RWPE1 (cell line): ENCODE results near the gene GREB1L.
"Not testable (repeated sequence)": the region's sequence is repeated elsewhere in the genome, so short reads cannot be mapped to it uniquely, and the experiment has no call there.

Experiments
- CTCF ChIA-PET: fragments of 350-600 bp; sonication (Branson Sonifier 250); formaldehyde crosslinking; extraction: SDS; loops from one replicate; lab custom pipeline; 2021; lab: Yijun Ruan, JAX
- POLR2A ChIA-PET: fragments of 400-600 bp; formaldehyde crosslinking; extraction: SDS; loops from one replicate; lab custom pipeline; 2020; ENCODE audit warnings: antibody characterized with exemption; ENCODE audit not compliant: low non-redundant PET; lab: Yijun Ruan, JAX
- DNase-seq: peaks from one replicate; pipeline ENCODE4 v3.0.0; 2012; ENCODE audit warnings: low spot score
- H3K27ac ChIP-seq: fragments of 450-650 bp; 2 replicates; pipeline ENCODE4 v1.5.1; 2017
- CTCF ChIP-seq: fragments of 450-650 bp; conservative IDR thresholded peaks from 2 replicates; pipeline ENCODE4 v1.5.1; 2017; ENCODE audit warnings: low read depth, mild to moderate bottlenecking

Gene GREB1L

GRCh38 chr18:21203542-21204241, 38.3 kb upstream of the GREB1L start:
- CTCF ChIA-PET = interaction anchor here (1.2 kb wide), 1 partner anchor 17 kb away, joined by 3 read pairs; no protein-coding TSS in a partner anchor
- no peak for TF ChIP-seq CTCF

GRCh38 chr18:21205695-21206094, 36.3 kb upstream of the GREB1L start:
- ChIA-PET POLR2A (no interaction called here), CTCF (interaction anchor here (2.0 kb wide), 1 partner anchor 11 kb away, joined by 6 read pairs; no protein-coding TSS in a partner anchor)
- no peak for TF ChIP-seq CTCF
- no peak for DNase-seq
- no peak overlapping the region for H3K27ac ChIP-seq

More at GRCh38 chr18:21203542-21204241, 38.3 kb upstream of the GREB1L start:
- H3K27ac ChIP-seq = no peak overlapping the region
- DNase-seq = no peak
- POLR2A ChIA-PET = no interaction called here

GRCh38 chr18:21210278-21210677, 31.8 kb upstream of the GREB1L start:
- DNase-seq = no peak
- ChIA-PET POLR2A (no interaction called here), CTCF (interaction anchor here (1.4 kb wide), 1 partner anchor 15 kb away, joined by 5 read pairs; no protein-coding TSS in a partner anchor)
- TF ChIP-seq CTCF = no peak
- no peak overlapping the region for H3K27ac ChIP-seq

GRCh38 chr18:21210784-21211183, 31.2 kb upstream of the GREB1L start:
- no peak overlapping the region for H3K27ac ChIP-seq
- TF ChIP-seq CTCF = no peak
- ChIA-PET POLR2A (no interaction called here), CTCF (interaction anchor here (1.4 kb wide), 1 partner anchor 16 kb away, joined by 5 read pairs; no protein-coding TSS in a partner anchor)
- DNase-seq = no peak

GRCh38 chr18:21214409-21214808, 27.6 kb upstream of the GREB1L start:
- H3K27ac ChIP-seq, DNase-seq: not testable (repeated sequence)
- ChIA-PET POLR2A (interaction anchor here (0.7 kb wide), 1 partner anchor 718 kb away, joined by 6 read pairs; no protein-coding TSS in a partner anchor), CTCF (interaction anchor here (0.6 to 0.9 kb wide), 3 partner anchors 19 to 230 kb away, joined by 3 read pairs; no protein-coding TSS in a partner anchor)

- CTCF ChIA-PET = no interaction called here
- H3K27ac ChIP-seq = no peak overlapping the region
- no peak for TF ChIP-seq CTCF
- POLR2A ChIA-PET = no interaction called here
- no peak for DNase-seq
Measured at GRCh38 chr18:21215490-21215889, 26.5 kb upstream of the GREB1L start.

GRCh38 chr18:21218862-21219261, 23.2 kb upstream of the GREB1L start:
- POLR2A ChIA-PET = no interaction called here
- CTCF ChIA-PET = no interaction called here
- H3K27ac ChIP-seq = no peak overlapping the region
- DNase-seq = no peak
- no peak for TF ChIP-seq CTCF
